Ovary (tissue), 3 donors: ENCODE results near the gene CA10.

Source experiments
- CTCF ChIP-seq, 3 donors: fragments of 450-650 bp in 2 of 3; fragments of 200-600 bp in 1 of 3; IDR thresholded peaks; one replicate each; pipeline versions ENCODE4 v1.5.1 to v1.8.0; 2016 to 2022; ENCODE audit warnings: antibody characterized with exemption in 3 of 3, mild to moderate bottlenecking in 1 of 3
- POLR2A ChIP-seq: fragments of 450-650 bp; IDR thresholded peaks from one replicate; pipeline ENCODE4 v1.6.1; 2017; ENCODE audit warnings: antibody characterized with exemption, mild to moderate bottlenecking, moderate library complexity
- donor health status: DM: no; HTN: no; CAD: no.

- no peak for TF ChIP-seq CTCF (IDR thresholded peaks at IDR 0.05)
- no peak for TF ChIP-seq POLR2A
Observed at GRCh38 chr17:51769231-51769630, 389.3 kb downstream of the CA10 start.
